Pancreas (tissue), 10 donors: ENCODE data around the gene SIRPD. TPM values are rescaled to one million over a fixed set of nuclear protein-coding genes. Genes with fewer than 3 reads are reported as not detected.

Experiments used
- ATAC-seq, 4 donors: fragments of 200-7000 bp; cut with Tn5 transposase; one replicate each; pipeline versions ENCODE4 v1.8.0 to v1.9.1; 2020; ENCODE audit warnings: mild to moderate bottlenecking in 4 of 4, moderate library complexity in 4 of 4
- DNase-seq, 6 donors: peaks; one replicate each; pipeline ENCODE4 v3.0.0-alpha.2; 2020
- FAIRE-seq: peaks from 2 replicates; lab custom pipeline; 2012; peaks lifted over from hg19 to GRCh38; lab: Jason Lieb, UNC
- H3K27ac ChIP-seq, 4 donors: fragments of 200-600 bp; sonication (generic); 1 replicate in 3 of 4; 2 replicates in 1 of 4; pipeline versions ENCODE4 v1.5.0 to v1.8.0; 2020
- H3K27me3 ChIP-seq, 4 donors: fragments of 200-600 bp; one replicate each; pipeline ENCODE4 v1.8.0; 2021
- H3K36me3 ChIP-seq, 3 donors: fragments of 200-600 bp; sonication (generic) in 1 of 3; one replicate each; pipeline versions ENCODE4 v1.5.0 to v1.8.0; 2020 to 2021
- H3K4me1 ChIP-seq, 3 donors: fragments of 200-600 bp; one replicate each; pipeline ENCODE4 v1.8.0; 2021
- H3K4me3 ChIP-seq, 4 donors: fragments of 200-600 bp; sonication (generic) in 2 of 4; one replicate each; pipeline versions ENCODE4 v1.5.0 to v1.8.0; 2020 to 2021
- H3K9me3 ChIP-seq, 4 donors: fragments of 200-600 bp; one replicate each; pipeline ENCODE4 v1.8.0; 2021
- WGBS, 2 donors: extraction: QIAGEN DNeasy Blood & Tissue Kit; methylation state at CpG; one replicate each; pipeline ENCODE4 v1.1.7; 2013; 5-methylcytosine and 5-hydroxymethylcytosine counted together
- intact Hi-C, 3 donors: fragments of 100-400 bp; cut with DNase I; formaldehyde crosslinking; loops; one replicate each; pipeline versions ENCODE4 v1.11.1 to v1.14.2; 2022
- polyA plus RNA-seq, 2 donors: library from polyadenylated mRNA; stranded (reverse); fragments of 200-250 nt; gene quantifications; one replicate each; pipeline ENCODE4 v1.2.3, GENCODE V29; 2013
- total RNA-seq, 6 donors: library from RNA; stranded (reverse); fragmentation: NEBNext Ultra II Directional in 4 of 6; extraction: Animal tissue kit (Norgen Biotek cat#: 25700) in 4 of 6; gene quantifications; one replicate each; pipeline versions ENCODE4 v1.2.1 to v1.2.4, GENCODE V29; 2021 to 2023
- TF ChIP-seq, protein P1 (sequence below), 4 donors: fragments of 200-600 bp; sonication (generic) in 3 of 4; IDR thresholded peaks; one replicate each; pipeline versions ENCODE4 v1.5.0 to v1.8.0; 2021; ENCODE audit warnings: antibody characterized with exemption in 4 of 4
- donor health status: healthy with polysubstance abuse.
- donor health status: DM: no; HTN: no; CAD: no; lungs with moderate emphysema.
- donor health status: DM: no; HTN: no; CAD: no.
- donor health status: control.
- donor health status: control.
- donor health status: Bipolar disorder and iron deficiency.
- donor health status: DM: yes; HTN: yes; CAD: no.
- donor health status: DM: no; HTN: no; CAD: no.
- donor health status: DM: no; HTN: no; CAD: no.
- donor health status: DM: yes; HTN: yes; CAD: no.

Gene SIRPD
- total and polyA plus RNA-seq, 8 donors = not detected

DNA sequence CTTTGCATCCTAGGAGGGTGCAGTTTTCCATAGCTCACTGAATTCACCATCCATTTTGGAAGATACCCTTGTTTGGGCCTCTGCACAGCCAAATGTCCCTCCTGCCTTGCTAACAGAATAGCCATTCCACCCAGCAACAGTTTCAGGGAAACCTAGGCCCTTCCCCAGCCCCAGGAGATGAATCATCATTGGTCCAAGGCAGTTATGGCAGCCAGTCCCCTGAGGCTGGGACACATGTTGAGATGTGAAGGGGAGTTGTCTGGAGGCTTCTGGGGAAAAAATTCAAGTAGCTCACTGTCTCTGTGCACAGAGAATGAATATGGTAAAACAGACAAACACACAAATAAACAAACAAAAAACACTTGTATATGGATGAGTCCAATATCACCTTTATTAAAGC, 48.9 kb downstream of the SIRPD start:
- FAIRE-seq (no peak), ATAC-seq (no peak), DNase-seq (no peak)
- TF ChIP-seq, protein P1, sequence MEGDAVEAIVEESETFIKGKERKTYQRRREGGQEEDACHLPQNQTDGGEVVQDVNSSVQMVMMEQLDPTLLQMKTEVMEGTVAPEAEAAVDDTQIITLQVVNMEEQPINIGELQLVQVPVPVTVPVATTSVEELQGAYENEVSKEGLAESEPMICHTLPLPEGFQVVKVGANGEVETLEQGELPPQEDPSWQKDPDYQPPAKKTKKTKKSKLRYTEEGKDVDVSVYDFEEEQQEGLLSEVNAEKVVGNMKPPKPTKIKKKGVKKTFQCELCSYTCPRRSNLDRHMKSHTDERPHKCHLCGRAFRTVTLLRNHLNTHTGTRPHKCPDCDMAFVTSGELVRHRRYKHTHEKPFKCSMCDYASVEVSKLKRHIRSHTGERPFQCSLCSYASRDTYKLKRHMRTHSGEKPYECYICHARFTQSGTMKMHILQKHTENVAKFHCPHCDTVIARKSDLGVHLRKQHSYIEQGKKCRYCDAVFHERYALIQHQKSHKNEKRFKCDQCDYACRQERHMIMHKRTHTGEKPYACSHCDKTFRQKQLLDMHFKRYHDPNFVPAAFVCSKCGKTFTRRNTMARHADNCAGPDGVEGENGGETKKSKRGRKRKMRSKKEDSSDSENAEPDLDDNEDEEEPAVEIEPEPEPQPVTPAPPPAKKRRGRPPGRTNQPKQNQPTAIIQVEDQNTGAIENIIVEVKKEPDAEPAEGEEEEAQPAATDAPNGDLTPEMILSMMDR (IDR thresholded peaks at IDR 0.05) = no peak
- H3K9me3 ChIP-seq = no peaks in the 10 kb centered on the region
- H3K4me1 ChIP-seq = no peaks in the 10 kb centered on the region
- H3K27me3 ChIP-seq = peaks cover 0 to 9% (median 0%) of the 10 kb centered on the region in 4 donors
- H3K27ac ChIP-seq = no peak overlapping the region
- intact Hi-C loops = no loop called here
- no peak overlapping the region for H3K4me3 ChIP-seq
- no peaks in the 10 kb centered on the region for H3K36me3 ChIP-seq

DNA sequence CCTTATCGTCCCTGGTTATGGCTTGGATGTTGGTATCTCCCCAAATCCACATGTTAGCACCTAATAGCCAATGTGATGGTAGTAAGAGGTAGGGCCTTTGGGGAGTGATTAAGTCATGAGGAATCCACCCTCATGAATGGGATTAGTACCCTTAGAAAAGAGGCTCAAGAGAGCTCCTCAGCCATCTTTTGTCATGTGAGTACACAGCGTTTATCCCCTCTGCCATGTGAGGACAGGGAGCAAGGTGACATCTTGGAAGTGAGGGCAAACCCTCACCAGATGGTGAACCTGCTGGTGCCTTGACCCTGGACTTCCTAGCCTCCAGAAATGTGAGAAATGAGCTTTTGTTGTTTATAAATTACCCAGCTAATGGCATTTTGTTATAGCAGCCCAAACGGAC, 50.2 kb downstream of the SIRPD start:
- intact Hi-C loops = no loop called here
- Histone ChIP-seq H3K4me3 (no peak overlapping the region), H3K36me3 (no peaks in the 10 kb centered on the region), H3K27ac (no peak overlapping the region), H3K4me1 (no peaks in the 10 kb centered on the region), H3K27me3 (peaks cover 0 to 5% (median 0%) of the 10 kb centered on the region in 4 donors), H3K9me3 (no peaks in the 10 kb centered on the region)
- FAIRE-seq = no peak
- TF ChIP-seq, protein P1 (IDR thresholded peaks at IDR 0.05) = no peak
- 44 to 57% methylated on average over 3 of the region's 3 CpGs for WGBS, 2 donors
- no peak for ATAC-seq
- no peak for DNase-seq

DNA sequence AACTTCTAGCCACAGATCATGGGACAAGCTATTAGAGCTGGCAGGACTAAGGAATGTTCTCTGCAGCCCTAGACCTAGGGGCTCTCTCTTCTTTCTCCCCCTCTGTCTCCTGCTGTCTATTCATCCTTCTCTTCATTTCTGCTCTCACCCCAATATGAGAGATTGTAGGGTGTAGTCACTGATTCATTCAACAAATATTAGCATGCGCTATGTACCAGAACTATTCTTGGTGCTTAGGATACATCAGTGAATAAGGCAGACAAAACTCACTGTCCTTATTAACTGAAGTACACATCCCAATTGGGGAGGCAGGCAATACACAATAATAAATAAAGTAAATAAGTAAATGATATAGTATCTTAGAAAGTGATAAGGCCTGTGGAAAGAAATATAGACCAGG, 51.6 kb downstream of the SIRPD start:
- no peaks in the 10 kb centered on the region for H3K9me3 ChIP-seq
- 68 to 94% methylated on average over 1 of the region's 1 CpG for WGBS, 2 donors
- no peaks in the 10 kb centered on the region for H3K36me3 ChIP-seq
- TF ChIP-seq, protein P1 (IDR thresholded peaks at IDR 0.05) = no peak
- FAIRE-seq (no peak), DNase-seq (no peak), ATAC-seq (no peak)
- intact Hi-C loops = no loop called here
- no peak overlapping the region for H3K27ac ChIP-seq
- H3K27me3 ChIP-seq = peaks cover 0 to 5% (median 0%) of the 10 kb centered on the region in 4 donors
- no peak overlapping the region for H3K4me3 ChIP-seq
- no peaks in the 10 kb centered on the region for H3K4me1 ChIP-seq

DNA sequence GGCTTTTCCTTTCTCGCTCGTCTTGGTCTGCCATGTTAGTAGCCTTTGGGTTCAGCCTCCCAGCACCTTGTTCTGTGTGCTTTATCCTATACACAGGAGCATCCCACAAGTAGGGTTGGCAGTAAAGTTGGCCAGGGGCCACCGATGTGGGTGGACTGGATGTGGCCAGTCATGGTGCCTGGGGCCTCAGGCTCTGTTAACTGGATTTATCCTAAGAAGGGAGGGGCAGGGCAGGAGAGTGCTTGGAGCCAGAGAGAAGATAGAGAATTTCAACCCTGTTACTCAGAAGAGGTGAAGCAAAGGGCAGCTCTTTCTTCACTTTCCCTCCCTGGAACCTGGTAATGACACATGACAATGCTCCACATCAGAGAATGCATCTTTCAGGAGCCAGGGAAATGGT, 52.1 kb downstream of the SIRPD start:
- Histone ChIP-seq H3K4me1 (no peaks in the 10 kb centered on the region), H3K36me3 (no peaks in the 10 kb centered on the region), H3K27ac (no peak overlapping the region), H3K9me3 (no peaks in the 10 kb centered on the region), H3K27me3 (peaks cover 0 to 2% (median 0%) of the 10 kb centered on the region in 4 donors), H3K4me3 (no peak overlapping the region)
- TF ChIP-seq, protein P1 (IDR thresholded peaks at IDR 0.05) = no peak
- FAIRE-seq = no peak
- ATAC-seq = no peak
- DNase-seq = no peak
- WGBS, 2 donors = 48 to 50% methylated on average over 3 of the region's 3 CpGs
- intact Hi-C loops = no loop called here

DNA sequence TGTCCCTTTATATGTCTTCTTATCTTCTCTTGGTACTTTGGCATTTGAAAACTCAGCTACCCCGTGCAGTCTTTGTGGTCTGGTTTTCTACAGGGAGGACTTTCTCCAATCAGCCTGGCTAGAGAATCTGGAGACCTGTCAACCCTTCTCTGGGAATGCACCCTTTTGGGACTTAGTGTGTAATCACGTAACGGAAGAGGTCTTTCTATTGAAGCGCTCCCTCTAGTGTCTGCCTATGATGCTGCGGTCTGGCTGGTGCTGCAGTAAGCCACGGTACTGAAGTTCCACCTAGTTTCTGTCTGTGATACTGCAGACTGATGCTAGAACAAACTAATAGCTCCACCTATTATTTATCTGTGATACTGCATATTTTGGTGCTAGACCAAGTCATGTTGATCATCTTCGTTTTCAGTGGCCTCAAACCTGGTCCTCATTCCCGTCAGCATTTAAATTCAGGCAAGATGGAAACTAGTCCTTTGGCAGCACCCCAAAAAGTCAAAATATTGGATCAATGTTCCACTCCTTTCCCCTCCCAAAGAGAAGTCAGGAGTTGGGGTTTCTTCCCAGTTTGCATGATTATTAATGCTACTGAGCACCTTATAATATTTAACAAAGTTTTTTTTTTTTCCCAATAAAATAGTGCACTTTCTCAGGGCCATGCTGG, 53.8 kb downstream of the SIRPD start:
- intact Hi-C loops = no loop called here
- Histone ChIP-seq H3K4me3 (no peak overlapping the region), H3K27me3 (peaks cover 0 to under 1% (median 0%) of the 10 kb centered on the region in 4 donors), H3K4me1 (no peaks in the 10 kb centered on the region), H3K36me3 (no peaks in the 10 kb centered on the region), H3K27ac (no peak overlapping the region), H3K9me3 (peaks cover 0 to 3% (median 0%) of the 10 kb centered on the region in 4 donors)
- TF ChIP-seq, protein P1 (IDR thresholded peaks at IDR 0.05) = peak; percentile 80 to 94 (median 86)
- 1% methylated on average over 8 of the region's 8 CpGs for WGBS, 2 donors
- DNase-seq = peak; percentile 68 to 83 (median 74)
- FAIRE-seq = no peak
- peak; percentile 97 to 100 (median 100) for ATAC-seq
